Nephron progenitor cell (in vitro differentiated cells): ENCODE measurements around the gene COA7.
A peak's percentile ranks its signal among the peaks of the same experiment; 100 is the strongest.

Source experiments
- DNase-seq: peaks from one replicate; pipeline ENCODE4 v3.0.0; 2021
- H3K27ac Mint-ChIP-seq: 2 replicates; pipeline ENCODE4 v1.8.0; 2021; ENCODE audit warnings: mild to moderate bottlenecking, moderate library complexity, mixed read lengths
- H3K27me3 Mint-ChIP-seq: 2 replicates; pipeline ENCODE4 v1.8.0; 2021; ENCODE audit warnings: mild to moderate bottlenecking, low read depth, mixed read lengths; ENCODE audit not compliant: poor library complexity
- H3K36me3 Mint-ChIP-seq: 2 replicates; pipeline ENCODE4 v1.8.0; 2021; ENCODE audit warnings: low read depth, mixed read lengths
- H3K4me1 Mint-ChIP-seq: 2 replicates; pipeline ENCODE4 v1.8.0; 2021; ENCODE audit warnings: mixed read lengths
- H3K4me3 Mint-ChIP-seq: 2 replicates; pipeline ENCODE4 v1.8.0; 2021; ENCODE audit warnings: mild to moderate bottlenecking, moderate library complexity, mixed read lengths
- H3K9me3 Mint-ChIP-seq: 2 replicates; pipeline ENCODE4 v1.8.0; 2021; ENCODE audit warnings: mild to moderate bottlenecking, moderate library complexity, mixed read lengths
- CTCF ChIP-seq: fragments of 200-600 bp; sonication (generic); IDR thresholded peaks from 2 replicates; pipeline ENCODE4 v1.5.0; 2021; ENCODE audit warnings: antibody characterized with exemption

Gene COA7

GRCh38 chr1:52697795-52698674, at the start of gene COA7:
Gene COA7, minus strand, starts transcription at chr1:52698347. Its CDS starts 21 bp downstream, at chr1:52698326.
- TF ChIP-seq CTCF = no peak
- Mint-ChIP-seq H3K27me3 (peaks cover 33% of the 10 kb centered on the region), H3K4me3 (peak within 1 kb of the TSS; percentile 87), H3K36me3 (peaks cover 39% of the 10 kb centered on the region), H3K4me1 (peaks cover 15% of the 10 kb centered on the region), H3K9me3 (peaks cover 11% of the 10 kb centered on the region), H3K27ac (no peak within 1 kb of the TSS)
- peak; percentile 79 for DNase-seq

GRCh38 chr1:52747450-52747849, 49.3 kb upstream of the COA7 start:
- Mint-ChIP-seq H3K27ac (no peak overlapping the region), H3K27me3 (no peaks in the 10 kb centered on the region), H3K4me1 (peaks cover 16% of the 10 kb centered on the region), H3K4me3 (no peak overlapping the region), H3K36me3 (peaks cover 11% of the 10 kb centered on the region), H3K9me3 (peaks cover 5% of the 10 kb centered on the region)
- DNase-seq = no peak
- TF ChIP-seq CTCF = no peak

- DNase-seq = no peak
- Mint-ChIP-seq H3K27me3 (peaks cover 2% of the 10 kb centered on the region), H3K4me3 (no peak overlapping the region), H3K36me3 (peaks cover 24% of the 10 kb centered on the region), H3K9me3 (peaks cover 17% of the 10 kb centered on the region), H3K27ac (no peak overlapping the region), H3K4me1 (peaks cover 16% of the 10 kb centered on the region)
- no peak for TF ChIP-seq CTCF
Measured at GRCh38 chr1:52746189-52746588, 48.0 kb upstream of the COA7 start.

- H3K9me3 Mint-ChIP-seq = peaks cover 18% of the 10 kb centered on the region
- DNase-seq = no peak
- H3K4me3 Mint-ChIP-seq = no peak overlapping the region
- no peak overlapping the region for H3K27ac Mint-ChIP-seq
- H3K27me3 Mint-ChIP-seq = peaks cover 2% of the 10 kb centered on the region
- no peak for TF ChIP-seq CTCF
- peaks cover 33% of the 10 kb centered on the region for H3K4me1 Mint-ChIP-seq
- H3K36me3 Mint-ChIP-seq = peaks cover 46% of the 10 kb centered on the region
Measured at GRCh38 chr1:52741259-52741658, 43.1 kb upstream of the COA7 start.

GRCh38 chr1:52739699-52740467, 41.7 kb upstream of the COA7 start:
- peaks cover 39% of the 10 kb centered on the region for H3K4me1 Mint-ChIP-seq
- H3K9me3 Mint-ChIP-seq = peaks cover 18% of the 10 kb centered on the region
- DNase-seq = no peak
- H3K27me3 Mint-ChIP-seq = peaks cover 2% of the 10 kb centered on the region
- no peak overlapping the region for H3K4me3 Mint-ChIP-seq
- H3K27ac Mint-ChIP-seq = no peak overlapping the region
- peaks cover 46% of the 10 kb centered on the region for H3K36me3 Mint-ChIP-seq
- TF ChIP-seq CTCF = no peak
